Medulla oblongata (tissue), 1 donor: Measurements from ENCODE around the gene VPS25.
"Not testable (repeated sequence)": the region's sequence is repeated elsewhere in the genome, so short reads cannot be mapped to it uniquely, and the experiment has no call there.

Source experiments
- DNase-seq: peaks from one replicate; pipeline ENCODE4 v3.0.0-alpha.2; 2015; ENCODE audit errors: extremely low spot score

VPS25 gene

GRCh38 chr17:42768006-42768405 lies 5.2 kb upstream of the VPS25 start:
- not testable (repeated sequence) for DNase-seq

- DNase-seq, result not testable (repeated sequence)
Observed at GRCh38 chr17:42769964-42770363, 3.3 kb upstream of the VPS25 start.

- no peak for DNase-seq
Observed at GRCh38 chr17:42772945-42773289, 332 bp upstream of the VPS25 start.

DNA sequence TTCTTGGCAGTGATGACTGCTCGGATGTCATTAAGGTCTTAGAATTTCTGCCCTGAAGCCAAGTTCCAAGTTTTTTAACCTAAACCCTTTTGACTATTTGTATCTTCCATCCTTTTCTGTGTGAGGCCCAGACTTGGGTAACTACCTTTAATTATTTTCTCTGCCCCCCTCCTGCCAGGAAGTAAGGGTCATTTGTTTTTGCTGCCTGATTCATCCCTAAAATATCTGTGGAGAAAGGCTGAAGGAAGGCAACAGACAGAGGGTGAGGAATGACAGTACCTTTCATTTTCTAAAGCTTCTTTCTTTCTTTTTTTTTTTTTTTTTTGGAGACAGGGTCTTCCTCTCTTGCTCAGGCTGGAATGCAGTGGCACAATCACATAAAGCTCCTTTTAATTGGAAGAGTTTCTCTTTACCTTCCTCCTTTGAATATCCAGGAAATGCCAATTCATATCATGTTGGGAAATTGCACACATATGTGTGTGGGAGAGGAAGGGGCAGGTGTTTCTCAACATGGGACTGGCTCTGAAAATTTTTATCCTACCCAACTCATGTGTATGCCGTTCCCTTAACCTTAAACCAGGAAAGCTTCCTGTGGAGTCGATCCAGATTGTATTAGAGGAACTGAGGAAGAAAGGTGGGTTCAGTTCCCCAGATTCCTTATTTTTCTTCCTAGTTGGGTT lies 957 bp downstream of the VPS25 start:
- no peak for DNase-seq

DNA sequence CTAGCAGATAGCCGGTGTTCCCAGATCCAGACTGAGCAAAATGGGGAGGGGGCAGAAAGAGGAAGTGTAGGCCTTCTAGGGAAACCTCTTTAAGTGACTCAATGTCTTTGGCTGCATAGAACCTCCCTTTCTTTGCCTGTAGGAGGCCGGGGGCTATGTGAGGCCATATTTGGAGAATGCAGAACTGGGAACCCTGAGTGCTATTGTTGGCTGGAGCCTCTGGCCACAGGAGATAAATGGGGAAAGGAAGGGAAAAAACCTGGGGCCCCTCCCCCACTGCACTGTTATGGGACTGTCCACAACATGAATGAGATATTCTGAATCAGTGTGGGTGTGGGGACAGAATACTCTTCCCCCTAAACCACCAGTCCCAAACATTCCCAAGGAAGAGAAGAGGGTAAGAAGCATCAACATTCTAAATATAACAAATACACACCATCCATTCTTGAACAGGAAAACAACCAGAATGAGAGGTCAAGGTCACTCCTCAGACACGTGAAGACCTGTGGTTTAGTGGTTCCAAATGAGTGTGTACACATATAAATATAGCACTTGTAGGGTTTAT lies 2.4 kb downstream of the VPS25 start:
- no peak for DNase-seq

GRCh38 chr17:42778570-42778969 lies 5.3 kb downstream of the VPS25 start:
- no peak for DNase-seq

GRCh38 chr17:42779304-42779935 lies 6.2 kb downstream of the VPS25 start:
- no peak for DNase-seq

- no peak for DNase-seq
Observed at GRCh38 chr17:42779936-42780850, 6.9 kb downstream of the VPS25 start, which contains the start of gene WNK4. TSS of gene WNK4 (plus strand) at chr17:42780610. CDS start at chr17:42780699, 89 bp downstream.

- no peak for DNase-seq
Observed at GRCh38 chr17:42780851-42781638, 7.8 kb downstream of the VPS25 start.

- DNase-seq, result no peak
Observed at GRCh38 chr17:42781639-42782165, 8.5 kb downstream of the VPS25 start.

- DNase-seq, result no peak
Observed at GRCh38 chr17:42782166-42783061, 9.2 kb downstream of the VPS25 start.

GRCh38 chr17:42783062-42783790 lies 10.0 kb downstream of the VPS25 start:
- DNase-seq, result no peak

DNA sequence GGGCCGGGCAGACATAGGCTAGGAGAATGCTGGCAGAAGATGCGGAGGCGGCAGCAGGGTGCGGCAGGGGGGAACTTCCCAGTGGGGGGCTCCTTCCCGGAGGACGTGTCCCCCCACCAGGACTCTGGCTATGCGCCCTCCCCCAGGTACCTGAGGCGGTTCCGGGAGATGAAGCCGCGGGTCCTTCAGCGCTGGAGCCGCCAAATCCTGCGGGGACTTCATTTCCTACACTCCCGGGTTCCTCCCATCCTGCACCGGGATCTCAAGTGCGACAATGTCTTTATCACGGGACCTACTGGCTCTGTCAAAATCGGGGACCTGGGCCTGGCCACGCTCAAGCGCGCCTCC lies 10.5 kb downstream of the VPS25 start:
- DNase-seq, result no peak

DNA sequence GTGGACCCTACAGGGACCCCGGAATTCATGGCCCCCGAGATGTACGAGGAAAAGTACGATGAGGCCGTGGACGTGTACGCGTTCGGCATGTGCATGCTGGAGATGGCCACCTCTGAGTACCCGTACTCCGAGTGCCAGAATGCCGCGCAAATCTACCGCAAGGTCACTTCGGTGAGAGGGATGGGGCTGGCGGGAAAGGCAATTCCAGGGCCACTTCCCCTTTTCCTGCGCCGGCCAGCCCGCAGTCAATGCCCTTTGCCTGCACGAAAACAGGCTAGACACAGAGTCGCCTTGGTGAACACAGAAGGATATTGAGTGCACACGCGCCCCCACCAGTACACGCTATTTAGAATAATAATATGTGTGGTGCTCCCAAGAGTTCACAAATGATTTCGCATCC lies 11.2 kb downstream of the VPS25 start:
- no peak for DNase-seq

DNA sequence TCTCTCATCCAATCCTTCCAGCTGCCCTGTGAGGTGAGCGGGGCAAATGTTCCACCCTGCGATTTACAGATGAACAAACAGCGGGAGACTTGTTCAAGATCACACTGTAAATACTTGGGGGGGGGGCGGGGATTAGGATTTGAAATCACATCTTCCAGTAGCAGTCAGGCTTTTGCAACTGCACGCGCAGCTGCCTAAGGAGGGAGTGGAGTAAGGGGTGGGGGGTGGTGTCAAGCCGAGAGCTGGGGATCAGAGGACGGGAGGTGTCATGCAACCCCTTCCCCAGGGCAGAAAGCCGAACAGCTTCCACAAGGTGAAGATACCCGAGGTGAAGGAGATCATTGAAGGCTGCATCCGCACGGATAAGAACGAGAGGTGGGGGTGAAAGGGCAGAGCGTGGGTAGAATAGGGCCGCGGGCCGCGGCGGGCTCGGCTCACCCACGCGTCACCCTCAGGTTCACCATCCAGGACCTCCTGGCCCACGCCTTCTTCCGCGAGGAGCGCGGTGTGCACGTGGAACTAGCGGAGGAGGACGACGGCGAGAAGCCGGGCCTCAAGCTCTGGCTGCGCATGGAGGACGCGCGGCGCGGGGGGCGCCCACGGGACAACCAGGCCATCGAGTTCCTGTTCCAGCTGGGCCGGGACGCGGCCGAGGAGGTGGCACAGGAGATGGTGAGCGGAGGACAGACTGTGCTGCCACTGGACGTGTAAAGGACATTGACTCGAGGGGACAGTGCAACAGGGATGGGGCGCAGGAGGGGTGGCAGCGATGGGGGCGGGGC lies 11.8 kb downstream of the VPS25 start:
- DNase-seq, result no peak

DNA sequence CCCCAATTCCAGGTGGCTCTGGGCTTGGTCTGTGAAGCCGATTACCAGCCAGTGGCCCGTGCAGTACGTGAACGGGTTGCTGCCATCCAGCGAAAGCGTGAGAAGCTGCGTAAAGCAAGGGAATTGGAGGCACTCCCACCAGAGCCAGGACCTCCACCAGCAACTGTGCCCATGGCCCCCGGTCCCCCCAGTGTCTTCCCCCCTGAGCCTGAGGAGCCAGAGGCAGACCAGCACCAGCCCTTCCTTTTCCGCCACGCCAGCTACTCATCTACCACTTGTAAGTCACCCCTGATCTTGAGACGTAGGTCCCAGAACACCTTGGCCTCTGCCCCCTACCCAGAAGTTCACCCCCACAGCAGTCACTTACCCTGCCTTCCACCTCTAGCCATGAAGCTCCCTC lies 14.0 kb downstream of the VPS25 start:
- DNase-seq, result no peak

- DNase-seq, result no peak
Observed at GRCh38 chr17:42791948-42792347, 18.7 kb downstream of the VPS25 start.

DNA sequence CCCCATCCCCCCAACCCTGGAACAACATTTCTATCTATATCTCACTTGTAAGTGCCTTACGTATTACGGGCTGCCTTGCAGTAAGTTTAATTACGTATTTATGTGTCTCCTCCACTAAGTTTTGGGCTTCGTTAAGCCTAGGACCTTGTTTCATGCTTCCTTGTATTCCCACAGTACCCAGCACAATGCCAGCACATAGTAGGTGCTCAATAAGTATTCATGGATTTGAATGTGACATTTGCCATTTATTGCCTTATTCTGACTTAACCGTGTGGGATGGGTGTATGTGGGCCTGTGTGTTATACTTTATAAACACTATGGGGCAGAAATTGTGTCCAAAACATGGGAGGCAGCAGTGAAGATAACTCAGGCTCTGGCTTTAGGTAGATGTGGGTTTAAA lies 19.3 kb downstream of the VPS25 start:
- DNase-seq, result no peak

DNA sequence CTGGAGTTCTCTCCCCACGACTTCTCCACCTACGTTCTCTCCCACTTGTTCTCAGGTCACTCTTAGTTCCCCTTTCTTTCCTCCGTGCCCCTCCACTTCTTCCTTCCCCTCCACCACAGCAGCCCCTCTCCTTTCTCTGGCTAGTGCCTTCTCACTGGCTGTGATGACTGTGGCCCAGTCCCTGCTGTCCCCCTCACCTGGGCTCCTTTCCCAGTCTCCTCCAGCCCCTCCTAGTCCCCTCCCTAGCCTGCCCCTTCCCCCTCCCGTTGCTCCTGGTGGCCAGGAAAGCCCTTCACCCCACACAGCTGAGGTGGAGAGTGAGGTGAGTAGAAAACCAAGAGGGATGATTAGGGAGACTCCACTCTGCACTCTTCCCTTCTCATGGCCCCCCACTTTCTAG lies 21.8 kb downstream of the VPS25 start:
- DNase-seq, result no peak
